ENCODE data around the gene FCHSD2.
A peak's percentile ranks its signal among the peaks of the same experiment; 100 is the strongest.
"Not testable (repeated sequence)": the region's sequence is repeated elsewhere in the genome, so short reads cannot be mapped to it uniquely, and the experiment has no call there.

Gene FCHSD2

DNA sequence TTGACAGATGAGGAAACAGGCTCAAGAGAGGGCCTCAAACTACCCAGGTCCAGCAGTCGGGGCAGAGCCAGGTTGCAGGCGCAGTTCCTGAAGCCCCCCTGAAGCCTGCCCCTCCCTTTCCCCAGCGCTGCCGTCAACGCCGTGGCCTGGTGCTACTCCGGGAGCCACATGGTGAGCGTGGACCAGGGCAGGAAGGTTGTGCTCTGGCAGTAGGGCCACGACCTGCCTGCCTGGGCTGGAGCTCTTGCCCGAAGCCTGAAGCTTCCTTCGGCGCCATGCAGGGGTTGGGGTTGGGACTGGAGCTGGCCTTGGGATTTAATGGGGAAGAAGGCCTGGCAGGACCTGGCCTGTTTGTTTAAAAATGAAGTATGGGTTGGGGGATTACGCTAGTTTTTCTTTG is 312.9 kb downstream of the FCHSD2 start:
- no peak for DNase-seq

DNA sequence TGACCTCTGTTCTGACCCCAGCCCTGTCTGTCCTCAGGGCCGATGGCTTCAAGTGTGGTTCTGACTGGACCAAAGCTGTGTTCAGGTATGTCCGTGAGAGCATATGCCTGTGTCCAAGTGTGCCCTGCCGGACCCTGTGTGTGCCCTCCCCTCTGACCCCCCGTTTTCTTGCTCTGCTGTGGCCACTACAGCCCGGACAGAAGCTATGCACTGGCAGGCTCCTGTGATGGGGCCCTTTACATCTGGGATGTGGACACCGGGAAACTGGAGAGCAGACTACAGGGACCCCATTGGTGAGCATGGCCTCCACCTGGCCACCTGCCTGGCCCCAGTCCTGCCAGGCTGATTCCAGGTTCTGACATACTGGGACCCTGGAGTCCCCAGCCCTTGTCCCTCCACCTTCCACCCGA is 313.4 kb downstream of the FCHSD2 start:
- DNase-seq, result no peak

DNA sequence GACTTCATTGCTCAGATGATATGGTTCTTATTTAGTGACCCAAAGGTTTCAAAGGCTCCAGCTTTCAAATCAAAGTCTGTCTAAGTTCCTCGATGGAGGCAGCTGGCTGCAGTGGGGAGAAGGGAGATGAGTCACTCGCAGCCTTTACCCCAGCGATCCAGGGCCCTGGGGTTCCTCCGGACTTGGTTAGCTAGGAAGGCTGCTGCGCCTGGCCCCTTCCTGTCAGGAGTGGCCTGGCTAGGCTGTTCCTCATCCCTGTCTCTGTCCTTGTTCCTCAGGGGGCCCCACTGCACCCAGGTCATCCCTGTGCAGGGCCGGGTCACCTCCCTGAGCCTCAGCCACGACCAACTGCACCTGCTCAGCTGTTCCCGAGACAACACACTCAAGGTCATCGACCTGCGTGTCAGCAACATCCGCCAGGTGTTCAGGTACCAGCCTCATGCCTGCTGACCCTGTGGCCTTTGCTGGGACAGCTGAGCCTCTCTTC is 314.0 kb downstream of the FCHSD2 start:
- no peak for DNase-seq

DNA sequence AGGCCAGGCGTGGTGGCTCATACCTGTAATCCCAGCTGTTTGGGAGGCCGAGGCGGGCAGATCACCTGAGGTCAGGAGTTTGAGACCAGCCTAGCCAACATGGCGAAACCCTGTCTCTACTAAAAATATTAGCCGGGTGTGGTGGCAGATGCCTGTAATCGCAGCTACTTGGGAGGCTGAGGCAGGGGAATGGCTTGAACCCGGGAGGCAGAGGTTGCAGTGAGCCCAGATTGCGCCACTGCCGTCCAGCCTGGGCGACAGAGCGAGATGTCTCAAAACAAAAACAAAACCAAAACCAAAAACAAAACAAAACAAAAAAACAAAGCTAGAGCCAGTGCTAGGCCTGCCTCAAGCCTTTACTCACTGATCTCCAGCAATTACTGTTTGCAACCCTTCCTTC is 314.5 kb downstream of the FCHSD2 start:
- not testable (repeated sequence) for DNase-seq

DNA sequence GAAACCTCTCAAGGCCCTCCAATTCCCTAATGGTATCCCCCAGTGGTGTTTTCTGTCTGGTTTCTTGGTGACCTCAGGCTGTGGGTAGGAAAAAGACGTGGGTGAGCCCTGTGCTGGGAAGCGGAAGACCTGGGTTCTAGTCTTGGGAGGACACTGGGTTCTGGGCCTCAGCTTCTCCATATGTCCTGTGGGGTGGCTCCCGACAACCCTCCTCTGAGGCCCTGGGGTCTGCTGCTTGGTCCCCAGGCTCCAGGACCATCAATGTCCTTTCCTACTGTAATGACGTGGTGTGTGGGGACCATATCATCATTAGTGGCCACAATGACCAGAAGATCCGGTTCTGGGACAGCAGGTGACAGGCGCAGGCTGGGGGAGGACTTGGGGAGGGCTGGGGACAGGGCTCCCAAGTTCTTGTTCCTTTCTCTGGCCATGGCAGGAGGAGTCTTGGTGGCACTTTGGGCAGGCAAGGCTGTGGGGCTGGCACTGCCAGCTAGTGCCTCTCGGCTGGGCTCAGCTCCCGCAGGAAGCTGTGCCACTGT is 315.1 kb downstream of the FCHSD2 start:
- no peak for DNase-seq

DNA sequence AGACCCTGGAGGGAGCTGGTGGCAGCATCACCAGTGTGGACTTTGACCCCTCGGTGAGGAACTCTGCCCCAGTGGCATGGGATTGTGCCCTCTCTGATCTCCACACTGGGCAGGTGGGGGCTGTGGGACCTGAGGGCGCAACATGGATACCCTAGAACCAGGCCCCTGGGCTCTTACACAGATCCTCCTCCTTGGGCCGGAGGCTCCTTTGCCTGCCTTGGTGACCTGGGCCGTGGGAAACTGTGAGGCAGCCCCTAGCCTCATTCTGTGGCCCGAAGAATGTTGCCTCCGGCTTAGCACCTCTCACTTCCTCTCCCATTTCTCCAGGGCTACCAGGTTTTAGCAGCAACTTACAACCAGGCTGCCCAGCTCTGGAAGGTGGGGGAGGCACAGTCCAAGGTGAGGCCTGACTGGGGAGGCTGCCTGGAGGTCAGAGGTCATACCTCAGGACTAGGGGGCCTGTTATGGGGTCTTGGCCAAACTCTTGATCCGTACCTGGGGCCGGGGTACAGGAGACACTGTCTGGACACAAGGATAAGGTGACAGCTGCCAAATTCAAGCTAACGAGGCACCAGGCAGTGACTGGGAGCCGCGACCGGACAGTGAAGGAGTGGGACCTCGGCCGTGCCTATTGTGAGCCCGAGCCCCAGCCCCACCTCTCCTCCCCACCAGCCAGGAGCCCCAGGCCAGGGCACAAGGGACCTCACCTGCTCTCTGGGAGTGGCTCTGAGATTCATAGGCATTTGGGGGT is 315.8 kb downstream of the FCHSD2 start:
- DNase-seq, result no peak

DNA sequence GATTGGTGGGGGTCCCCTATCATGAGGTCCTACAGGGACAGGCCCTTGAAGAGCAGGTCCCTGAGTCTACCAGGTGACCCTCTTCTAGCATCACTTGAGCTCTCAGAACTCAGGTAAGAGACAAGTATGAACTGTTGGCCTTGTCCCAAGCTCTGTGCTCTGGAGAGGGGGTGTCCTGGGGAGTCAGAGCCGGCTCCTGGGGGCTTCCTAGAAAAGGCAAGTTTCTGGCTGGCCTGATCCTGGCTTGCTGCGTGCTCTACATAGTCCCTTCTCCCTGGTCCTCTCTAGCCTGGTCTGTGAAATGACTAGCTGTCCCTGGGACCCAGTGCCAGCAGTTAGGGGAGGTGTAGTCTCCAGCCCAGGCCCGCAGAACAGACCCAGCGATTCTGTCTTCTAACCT is 316.5 kb downstream of the FCHSD2 start:
- DNase-seq, result no peak

DNA sequence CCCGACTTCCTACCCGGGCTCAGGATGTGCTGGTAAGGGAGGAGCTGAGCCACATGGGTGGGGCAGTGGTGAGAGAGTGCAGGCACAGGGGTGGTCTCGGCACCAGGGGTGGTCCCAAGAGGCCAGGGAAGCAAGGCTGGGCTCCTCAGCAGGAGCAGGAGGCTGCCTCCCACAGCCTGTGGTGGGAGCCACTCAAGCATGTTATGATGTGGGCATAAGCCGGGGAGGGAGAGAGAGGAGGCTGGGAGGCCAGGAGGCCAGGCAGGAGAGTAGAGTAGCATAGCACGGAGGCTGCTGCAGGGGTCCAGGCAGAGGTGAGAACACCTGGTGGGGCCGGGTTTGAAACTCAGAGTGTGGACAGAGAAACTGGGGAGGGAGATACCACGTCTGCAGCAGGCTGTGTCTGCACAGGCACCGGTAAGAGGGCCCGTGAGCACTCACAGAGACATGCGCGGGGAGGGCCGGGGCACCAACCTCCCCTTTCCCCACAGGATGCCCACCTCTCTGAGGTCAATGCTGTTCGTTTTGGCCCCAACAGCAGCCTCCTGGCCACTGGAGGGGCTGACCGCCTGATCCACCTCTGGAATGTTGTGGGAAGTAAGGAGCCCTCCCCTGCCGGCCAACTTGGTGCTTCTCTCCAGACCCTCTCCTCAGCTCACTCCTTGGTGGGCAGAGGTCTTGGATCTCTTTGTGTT is 317.2 kb downstream of the FCHSD2 start:
- DNase-seq, result no peak

DNA sequence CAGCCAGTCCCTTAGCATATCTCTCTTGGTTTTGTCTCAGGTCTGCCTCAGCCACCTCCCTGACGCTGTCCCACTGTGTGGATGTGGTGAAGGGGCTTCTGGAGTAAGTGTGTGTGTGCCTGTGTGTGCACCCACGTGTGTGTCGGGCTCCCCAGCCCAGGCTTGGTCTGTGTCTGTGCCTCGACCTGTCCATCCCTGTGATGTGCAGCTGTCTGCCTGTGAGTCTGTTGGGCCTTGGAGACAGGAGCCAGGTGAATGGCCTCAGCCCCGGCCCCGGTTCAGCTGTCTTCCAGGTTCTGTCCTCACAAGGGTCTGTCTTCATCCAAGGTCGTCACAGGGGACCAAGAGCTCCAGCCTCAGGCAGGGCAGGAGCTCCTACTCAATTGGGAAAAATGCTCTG is 318.1 kb downstream of the FCHSD2 start:
- no peak for DNase-seq

DNA sequence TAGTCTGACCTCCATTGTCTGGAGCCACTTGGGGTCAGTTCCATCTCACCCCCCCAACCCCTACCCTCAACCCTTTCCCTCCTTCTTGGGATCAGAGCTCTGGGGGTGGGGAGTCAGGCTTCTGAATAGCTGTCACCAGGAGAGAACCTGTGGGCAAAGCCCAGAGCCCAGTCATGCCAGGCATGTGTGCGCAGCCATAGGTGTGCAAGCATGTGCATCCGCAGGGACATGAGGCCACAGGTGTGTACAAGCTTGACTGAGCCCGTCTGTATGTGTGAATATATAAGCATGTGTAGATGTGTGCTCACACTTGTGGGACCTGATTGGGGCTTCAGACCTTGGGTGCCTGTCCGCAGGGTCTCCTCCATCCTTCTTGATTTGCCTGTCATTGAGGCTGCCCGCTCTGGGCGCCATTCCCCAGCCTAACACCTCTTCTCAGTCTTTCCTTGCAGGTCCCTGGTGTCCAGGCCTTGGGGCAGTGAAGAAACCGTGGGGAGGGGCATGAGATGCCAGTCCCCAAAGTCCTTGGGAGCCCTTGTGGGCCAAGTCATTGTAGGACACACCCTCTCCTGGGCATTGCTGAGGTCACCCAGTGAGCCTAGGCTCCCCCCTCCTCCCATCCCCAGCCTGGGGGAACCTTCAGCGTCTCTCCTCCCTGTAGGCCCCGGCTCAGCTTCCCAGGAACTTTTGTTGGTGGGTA is 318.9 kb downstream of the FCHSD2 start:
- DNase-seq, result no peak

DNA sequence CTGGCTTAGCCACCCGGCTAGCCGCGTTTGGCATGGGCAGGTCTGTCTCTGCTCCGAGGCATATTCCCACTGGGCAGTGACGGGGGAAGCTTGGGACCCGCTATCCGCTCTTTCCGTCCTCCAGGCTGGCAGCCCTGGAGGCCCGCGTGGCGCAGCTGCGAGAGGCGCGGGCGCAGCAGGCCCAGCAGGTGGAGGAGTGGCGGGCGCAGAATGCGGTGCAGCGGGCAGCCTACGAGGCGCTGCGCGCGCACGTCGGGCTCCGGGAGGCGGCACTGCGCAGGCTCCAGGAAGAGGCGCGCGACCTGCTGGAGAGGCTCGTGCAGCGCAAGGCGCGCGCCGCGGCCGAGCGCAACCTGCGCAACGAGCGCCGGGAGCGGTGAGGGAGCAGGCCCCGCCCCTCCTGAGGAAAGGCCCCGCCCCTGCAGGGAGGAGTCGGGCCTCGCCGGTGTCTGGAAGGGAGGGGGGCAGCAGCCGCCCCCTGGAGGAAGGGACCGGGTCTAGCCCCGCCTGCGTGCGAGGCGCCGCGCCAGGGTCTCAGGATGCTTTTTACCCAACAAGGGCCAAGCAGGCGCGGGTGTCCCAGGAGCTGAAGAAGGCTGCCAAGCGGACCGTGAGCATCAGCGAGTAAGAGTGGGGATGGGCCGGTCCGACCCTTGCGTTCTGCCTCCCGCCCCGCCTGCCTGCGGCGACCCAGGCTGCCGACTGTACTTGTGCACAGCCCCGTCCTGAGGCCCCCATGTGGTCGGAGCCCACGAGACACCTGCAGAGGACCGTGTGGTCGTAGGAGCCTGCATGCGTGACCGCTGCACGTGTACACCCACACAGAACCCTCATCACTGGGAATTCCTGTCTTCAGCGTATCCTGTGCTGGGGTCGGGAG is 320.0 kb downstream of the FCHSD2 start:
- peak; percentile 76 for DNase-seq

DNA sequence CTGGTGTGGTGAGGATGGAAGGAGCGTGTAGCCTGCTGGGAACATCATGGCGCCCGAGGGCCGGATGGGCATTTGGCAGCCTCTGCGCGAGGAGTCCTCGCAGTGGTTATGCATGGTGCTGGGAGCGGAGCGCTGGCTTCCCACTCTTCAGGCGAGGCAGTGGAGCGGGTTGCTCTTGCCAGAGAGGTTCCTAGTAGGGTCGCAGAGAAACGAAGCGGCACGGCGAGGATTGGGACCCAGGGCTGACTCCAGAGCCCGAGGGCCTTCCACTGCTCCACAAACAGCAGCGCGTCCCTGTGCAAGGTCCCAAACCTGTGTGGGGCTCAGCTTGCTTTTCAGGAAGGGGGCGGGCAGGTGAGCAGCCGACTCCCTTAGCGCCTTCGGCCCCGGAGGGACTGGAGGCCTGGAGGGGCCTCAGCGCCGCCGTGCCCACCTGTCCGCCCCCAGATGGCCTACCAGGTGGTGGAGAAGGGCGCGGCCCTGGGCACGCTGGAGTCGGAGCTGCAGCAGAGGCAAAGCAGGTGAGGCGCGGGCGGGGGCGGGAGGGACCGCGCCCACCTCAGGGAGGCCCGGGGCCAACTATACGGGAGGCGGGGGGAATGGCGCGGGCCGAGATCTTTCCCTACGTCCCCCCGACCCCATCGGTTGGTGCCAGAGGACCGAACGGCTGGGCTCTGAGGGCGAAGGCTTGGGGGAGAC is 320.7 kb downstream of the FCHSD2 start:
- DNase-seq, result no peak

DNA sequence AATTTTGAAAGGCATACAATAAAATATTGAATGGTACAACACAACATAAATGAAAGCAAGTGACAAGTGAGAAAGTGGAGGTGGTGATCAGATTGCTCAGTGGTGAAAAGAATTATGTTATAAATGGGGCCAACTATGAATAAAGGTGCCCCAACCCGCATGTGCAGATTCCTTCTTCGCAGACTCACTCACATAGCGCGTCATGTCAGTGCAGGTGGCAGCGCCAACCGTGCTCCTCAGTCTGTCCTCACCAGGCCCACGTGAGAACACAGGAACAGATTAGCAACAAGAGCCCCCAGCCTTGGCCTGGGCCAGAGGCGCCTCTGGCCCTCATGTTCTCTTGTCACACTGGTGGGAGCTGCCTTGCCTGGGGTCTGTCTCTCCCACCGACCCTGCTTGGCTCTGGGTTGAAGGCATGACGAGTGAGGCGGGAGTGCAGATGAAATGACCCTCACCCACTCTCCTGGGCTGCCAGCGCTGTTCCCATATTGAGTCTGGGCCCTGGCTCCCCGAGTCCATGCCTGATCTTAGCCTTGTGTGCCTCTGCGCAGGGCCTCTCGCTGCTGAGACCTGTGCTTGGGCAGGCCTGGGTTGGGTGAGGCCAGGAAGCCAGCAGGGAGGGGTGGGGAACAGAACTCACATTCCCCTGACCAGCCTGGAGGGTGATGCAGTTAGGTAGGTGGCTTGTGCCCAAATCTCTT is 321.5 kb downstream of the FCHSD2 start:
- no peak for DNase-seq

DNA sequence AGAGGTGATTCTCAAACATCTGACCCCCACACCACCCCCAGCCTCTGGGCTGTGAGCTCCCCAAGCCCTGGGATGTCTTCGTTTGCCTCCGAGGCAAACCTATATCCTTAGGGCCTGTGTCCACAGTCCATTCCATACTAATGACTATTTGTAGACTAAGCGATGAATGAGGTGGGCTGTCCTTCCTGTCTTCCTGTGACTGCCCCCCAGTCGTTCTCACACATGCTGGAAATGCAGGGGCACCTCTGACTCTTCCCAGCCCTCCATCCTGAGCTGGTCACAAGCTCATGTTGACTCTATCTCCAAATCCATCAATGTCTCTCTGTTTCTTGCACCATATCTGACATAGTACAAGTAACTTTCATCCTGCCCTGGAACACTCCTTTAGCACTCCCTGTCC is 323.1 kb downstream of the FCHSD2 start:
- DNase-seq, result no peak

DNA sequence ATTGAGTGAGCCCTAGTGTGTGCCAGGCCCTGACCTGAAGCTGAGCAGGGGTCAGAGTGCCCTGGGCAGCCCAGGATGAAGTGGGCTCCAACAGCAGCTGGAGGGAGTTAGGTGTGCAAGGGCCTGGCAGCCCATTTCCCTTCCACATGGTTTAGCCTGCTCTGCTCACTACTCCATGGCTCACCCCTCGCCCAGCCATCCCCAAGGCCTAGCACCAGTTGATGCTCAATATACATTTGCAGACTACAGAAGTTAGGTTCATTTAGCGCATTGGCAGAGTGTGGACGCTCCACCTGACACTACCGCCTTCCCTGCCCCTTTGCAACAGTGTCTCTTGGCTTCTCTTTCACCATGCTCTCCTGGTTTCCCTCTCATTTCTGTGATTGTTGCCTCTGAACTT is 324.2 kb downstream of the FCHSD2 start:
- DNase-seq, result no peak

DNA sequence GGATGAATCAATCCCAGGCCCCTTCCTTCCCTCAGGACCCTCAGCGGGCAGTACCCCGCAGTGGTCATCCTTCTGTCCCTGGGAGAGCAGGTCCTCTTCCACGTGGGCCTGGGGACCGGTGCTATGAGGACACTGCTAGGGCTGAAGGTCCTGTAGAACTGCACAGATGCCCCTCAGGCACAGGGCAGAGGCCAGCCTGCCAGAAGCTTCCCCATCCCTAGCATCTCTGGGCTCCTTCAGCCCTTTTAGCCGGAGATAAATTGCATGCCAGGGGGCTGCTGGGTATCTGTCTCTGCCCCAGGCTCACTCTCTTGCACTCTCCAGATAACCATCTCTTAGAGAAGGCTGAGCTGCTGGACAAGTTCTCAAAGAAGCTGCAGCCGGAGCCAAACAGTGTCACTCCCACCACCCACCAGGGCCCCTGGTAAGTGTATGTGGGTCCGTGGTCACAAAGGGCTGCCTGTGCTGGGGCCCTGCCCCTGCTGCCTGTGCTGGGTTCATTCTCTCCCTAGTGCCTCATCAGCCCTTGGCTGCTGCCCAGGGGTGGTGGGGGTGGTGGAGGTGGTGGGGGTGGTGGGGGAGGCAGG is 325.6 kb downstream of the FCHSD2 start:
- no peak for DNase-seq

DNA sequence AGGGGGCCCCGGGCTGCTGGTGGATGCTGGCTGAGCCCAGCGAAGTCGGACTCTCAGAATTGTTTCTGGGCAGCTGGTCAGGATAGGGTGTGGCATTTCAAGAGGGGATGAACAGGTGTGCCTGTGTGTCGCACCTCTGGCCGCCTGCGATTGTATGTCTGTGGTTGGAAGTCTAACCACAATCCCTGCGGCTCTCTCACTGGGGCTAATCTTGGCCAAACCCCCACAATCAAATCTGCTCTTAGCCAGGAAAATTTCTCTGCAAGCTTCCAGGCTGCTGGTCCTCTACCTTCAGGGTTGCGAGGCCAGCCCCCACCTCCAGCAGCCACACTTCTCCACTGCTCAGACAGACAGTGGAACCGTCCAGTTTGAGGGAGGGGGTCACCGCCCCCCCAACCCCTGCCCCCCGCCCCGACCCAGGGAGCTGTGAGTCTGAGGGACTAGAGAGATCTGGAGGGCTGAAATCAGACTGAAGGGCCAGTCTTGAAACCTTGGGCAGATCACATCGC is 327.0 kb downstream of the FCHSD2 start:
- DNase-seq, result no peak

DNA sequence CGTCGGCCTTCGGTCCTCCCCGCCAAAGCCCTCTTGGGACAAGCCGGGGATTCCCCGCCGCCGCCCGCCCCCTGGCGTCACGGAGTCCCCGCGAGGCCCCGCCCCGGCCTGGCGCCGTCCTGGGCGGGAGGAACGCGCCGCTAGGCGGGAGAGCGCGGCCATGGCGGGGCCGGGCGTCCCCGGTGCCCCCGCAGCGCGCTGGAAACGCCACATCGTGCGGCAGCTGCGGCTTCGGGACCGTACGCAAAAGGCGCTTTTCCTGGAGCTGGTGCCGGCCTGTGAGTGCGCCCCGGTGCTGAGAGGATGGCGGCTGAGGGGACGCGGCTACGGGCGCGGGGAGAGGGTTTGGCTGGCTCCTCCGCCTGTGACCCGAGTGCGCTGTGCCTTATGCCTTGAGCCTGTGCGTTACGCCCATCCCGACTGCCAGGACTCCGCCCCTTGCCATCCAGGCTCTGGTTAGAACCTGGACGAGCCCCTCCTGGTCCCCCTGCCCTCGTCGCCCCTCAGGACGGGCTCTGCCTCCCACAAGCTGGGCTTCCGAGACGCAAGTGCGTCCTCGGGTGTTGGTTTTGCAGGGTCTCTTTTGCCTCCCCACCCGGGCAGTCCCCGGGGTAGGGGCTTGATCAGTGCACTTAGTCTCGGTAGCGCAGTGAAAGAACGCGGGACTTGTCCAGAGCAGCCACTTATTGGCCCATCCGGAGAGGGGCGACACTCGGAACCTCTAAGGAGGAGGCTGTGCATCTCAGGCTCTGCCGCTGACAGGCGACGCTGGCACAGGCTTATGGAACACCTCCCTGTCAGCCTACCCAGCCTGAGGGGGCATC is 327.6 kb downstream of the FCHSD2 start, which contains the start of gene ATG16L2:
TSS of gene ATG16L2 (plus strand) at position 126 of the 824 bp plus-strand sequence. CDS start at position 161, 35 bp downstream.
- DNase-seq, result peak; percentile 74

DNA sequence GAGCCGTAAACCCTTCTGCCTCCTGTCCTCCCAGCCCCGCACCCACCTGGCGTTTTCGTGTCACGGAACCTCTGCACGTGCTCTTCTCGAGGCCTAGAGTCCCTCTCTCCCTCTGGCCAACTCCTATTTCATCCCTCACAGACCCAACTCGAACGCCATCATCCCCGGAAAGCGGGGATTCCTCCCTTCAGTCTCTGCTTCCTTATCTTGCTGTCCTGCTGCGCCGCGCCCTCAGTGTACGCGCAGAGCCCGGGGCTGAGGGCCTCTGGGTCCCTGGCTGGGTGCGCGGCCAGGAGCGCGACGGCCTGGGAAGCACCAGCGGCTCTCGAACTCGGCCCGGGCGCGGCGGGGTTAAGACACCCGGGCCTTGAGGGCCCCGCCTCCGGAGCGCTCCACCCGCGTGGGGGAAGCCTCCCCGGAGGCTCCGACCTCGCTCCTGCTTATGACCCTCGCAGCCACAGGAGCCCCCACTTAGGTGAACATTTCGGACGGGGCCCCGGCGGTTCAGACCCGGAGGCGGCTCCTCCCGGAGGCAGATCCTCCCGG is 328.3 kb downstream of the FCHSD2 start:
- DNase-seq, result peak; percentile 74

All from NCI-H2029 (cell line).